PC-3 (cell line): ENCODE data around the gene TAF1B. TPM values are rescaled to one million over a fixed set of nuclear protein-coding genes. Genes with fewer than 3 reads are reported as not detected.

ENCODE experiments used
- ATAC-seq: fragments of 200-7000 bp; cut with Tn5 transposase; 2 replicates; pipeline ENCODE4 v1.9.1; 2020; ENCODE audit warnings: mild to moderate bottlenecking, moderate library complexity
- BruUV-seq: library from RNA; stranded (reverse); fragments of 400-500 nt; replicated peaks from 2 replicates; lab custom pipeline; 2021; lab: Mats Ljungman, UMichigan
- CTCF ChIA-PET: fragments of 300-600 bp; sonication (Branson Sonifier 250); formaldehyde crosslinking; loops from one replicate; lab custom pipeline; 2022; ENCODE audit warnings: antibody characterized with exemption; lab: Charles Lee
- POLR2A ChIA-PET: fragments of 300-600 bp; sonication (Branson Sonifier 250); formaldehyde crosslinking; loops from one replicate; lab custom pipeline; 2022; ENCODE audit warnings: antibody characterized with exemption; ENCODE audit not compliant: unreplicated experiment; lab: Charles Lee
- DNase-seq: peaks from one replicate; pipeline ENCODE4 v3.0.0-alpha.2; 2015
- H2AFZ ChIP-seq: fragments of 300-600 bp; sonication (generic); 2 replicates; pipeline ENCODE4 v1.6.0; 2016; ENCODE audit warnings: antibody characterized with exemption, low read length
- H3F3A ChIP-seq: fragments of 300-600 bp; sonication (generic); one replicate; pipeline ENCODE4 v1.6.0; 2017; ENCODE audit warnings: antibody characterized with exemption, low read length, control low read depth, mild to moderate bottlenecking; ENCODE audit not compliant: unreplicated experiment
- H3K27ac ChIP-seq: fragments of 300-600 bp; sonication (generic); 2 replicates; pipeline ENCODE4 v1.5.1; 2016; ENCODE audit warnings: mild to moderate bottlenecking, low read length
- H3K27me3 ChIP-seq: fragments of 300-600 bp; sonication (generic); 2 replicates; pipeline ENCODE4 v1.6.1; 2016; ENCODE audit warnings: low read length, mixed read lengths
- H3K36me3 ChIP-seq: fragments of 300-600 bp; sonication (generic); 2 replicates; pipeline ENCODE4 v1.6.1; 2016; ENCODE audit warnings: low read depth, mixed run types, low read length, mixed read lengths
- H3K4me1 ChIP-seq: fragments of 300-600 bp; sonication (generic); 2 replicates; pipeline ENCODE4 v1.5.1; 2016; ENCODE audit warnings: low read length; ENCODE audit not compliant: insufficient read depth
- H3K4me2 ChIP-seq: fragments of 300-600 bp; sonication (generic); 2 replicates; pipeline ENCODE4 v1.6.0; 2016; ENCODE audit warnings: low read length
- H3K4me3 ChIP-seq: fragments of 300-600 bp; sonication (generic); 2 replicates; pipeline ENCODE4 v1.5.1; 2016; ENCODE audit warnings: mild to moderate bottlenecking, low read length, mixed read lengths
- H3K79me2 ChIP-seq: fragments of 300-600 bp; sonication (generic); 2 replicates; pipeline ENCODE4 v1.6.1; 2017; ENCODE audit warnings: low read length, mixed read lengths
- H3K9ac ChIP-seq: fragments of 300-600 bp; sonication (generic); 2 replicates; pipeline ENCODE4 v1.6.0; 2016; ENCODE audit warnings: mild to moderate bottlenecking, low read length
- H3K9me2 ChIP-seq: fragments of 300-600 bp; sonication (generic); replicated peaks from 2 replicates; pipeline ENCODE4 v1.6.1; 2016; ENCODE audit warnings: mixed run types, low read length, mixed read lengths
- H3K9me3 ChIP-seq: fragments of 300-600 bp; sonication (generic); 2 replicates; pipeline ENCODE4 v1.6.1; 2016; ENCODE audit warnings: low read length, mixed read lengths
- H4K20me1 ChIP-seq: fragments of 300-600 bp; sonication (generic); 2 replicates; pipeline ENCODE4 v1.6.1; 2016; ENCODE audit warnings: low read length, mixed read lengths
- EZH2 ChIP-seq: fragments of 300-600 bp; sonication (generic); IDR thresholded peaks from one replicate; pipeline ENCODE4 v1.6.1; 2017; ENCODE audit warnings: antibody characterized with exemption, mild to moderate bottlenecking, low read length; ENCODE audit not compliant: unreplicated experiment
- EZH2phosphoT487 ChIP-seq: fragments of 300-600 bp; sonication (generic); IDR thresholded peaks from 2 replicates; pipeline ENCODE4 v1.6.1; 2018; ENCODE audit warnings: mild to moderate bottlenecking, antibody characterized with exemption, low read length, borderline replicate concordance
- intact Hi-C: fragments of 100-400 bp; cut with micrococcal nuclease; formaldehyde crosslinking; loops from 2 replicates; pipeline ENCODE4 v1.9.0; 2023
- total RNA-seq: library from RNA; depleted of rRNA; stranded (reverse); fragments of >200 nt; gene quantifications from 2 replicates; pipeline ENCODE4 v1.2.3, GENCODE V29; 2014
- TF ChIP-seq, protein P1 (sequence below): fragments of 300-600 bp; sonication (generic); conservative IDR thresholded peaks from 2 replicates; pipeline ENCODE4 v1.5.1; 2017; ENCODE audit warnings: antibody characterized with exemption, low read depth, mild to moderate bottlenecking, low read length

TAF1B gene
- total RNA-seq, 1 experiment from 2014 or later = 39.5 TPM

DNA sequence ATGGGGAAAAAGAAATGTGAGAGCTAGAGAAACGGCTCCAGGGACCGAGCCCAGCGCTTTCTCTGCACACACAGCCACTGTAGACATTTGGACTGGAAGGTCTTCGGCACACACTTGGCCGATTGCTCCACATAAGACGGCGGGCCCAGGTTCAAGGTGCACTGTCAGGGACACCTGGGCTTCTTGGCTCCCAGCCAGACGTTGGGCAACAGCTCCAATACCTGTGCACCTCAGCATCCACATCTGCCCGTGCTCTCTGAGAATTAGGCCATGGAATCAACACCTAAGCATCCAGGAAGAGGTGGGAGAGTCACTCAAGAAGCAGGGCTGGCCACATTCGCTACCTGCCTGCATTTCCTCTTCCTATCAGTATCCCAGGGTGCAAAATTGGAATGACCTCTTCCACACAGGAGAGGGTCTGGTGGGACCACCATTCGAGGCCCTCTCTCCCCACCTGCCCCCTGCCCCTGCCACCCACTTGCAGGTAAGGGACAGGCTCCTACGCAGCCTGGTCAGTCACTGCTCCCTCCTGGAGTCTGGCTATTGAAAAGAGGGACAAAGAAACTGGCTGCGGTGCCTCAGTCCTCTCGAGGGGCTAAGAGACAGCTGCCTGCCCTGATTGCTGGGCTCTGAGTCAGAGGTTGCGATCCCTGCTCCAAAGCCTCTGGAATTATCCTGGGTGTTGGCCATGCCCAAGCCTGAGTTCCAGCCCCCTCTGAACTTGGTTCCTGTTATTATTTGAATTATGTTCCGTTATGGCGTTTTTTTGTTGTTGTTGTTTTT, 40.1 kb upstream of the TAF1B start:
- Histone ChIP-seq H3K27me3 (no peaks in the 10 kb centered on the region), H3K4me2 (no peak overlapping the region), H3F3A (no peaks in the 10 kb centered on the region), H3K9me3 (no peaks in the 10 kb centered on the region), H3K27ac (no peak overlapping the region), H3K9ac (no peak overlapping the region), H3K4me3 (no peak overlapping the region), H2AFZ (no peak overlapping the region), H3K36me3 (no peaks in the 10 kb centered on the region), H4K20me1 (no peaks in the 10 kb centered on the region), H3K9me2 (no peaks in the 10 kb centered on the region), H3K79me2 (no peaks in the 10 kb centered on the region), H3K4me1 (peaks cover 59% of the 10 kb centered on the region)
- BruUV-seq = no TSS peak
- ChIA-PET POLR2A (no interaction called here), CTCF (interaction anchor here (1.3 kb wide), 1 partner anchor 33 kb away, joined by 3 read pairs; no protein-coding TSS in a partner anchor)
- DNase-seq (no peak), ATAC-seq (no peak)
- no peak for TF ChIP-seq EZH2
- no peak for TF ChIP-seq EZH2phosphoT487
- intact Hi-C loops = loop anchor here (5.0 kb wide), 2 partner anchors 39 to 149 kb away; partner anchors contain the start of genes GRHL1 and TAF1B

DNA sequence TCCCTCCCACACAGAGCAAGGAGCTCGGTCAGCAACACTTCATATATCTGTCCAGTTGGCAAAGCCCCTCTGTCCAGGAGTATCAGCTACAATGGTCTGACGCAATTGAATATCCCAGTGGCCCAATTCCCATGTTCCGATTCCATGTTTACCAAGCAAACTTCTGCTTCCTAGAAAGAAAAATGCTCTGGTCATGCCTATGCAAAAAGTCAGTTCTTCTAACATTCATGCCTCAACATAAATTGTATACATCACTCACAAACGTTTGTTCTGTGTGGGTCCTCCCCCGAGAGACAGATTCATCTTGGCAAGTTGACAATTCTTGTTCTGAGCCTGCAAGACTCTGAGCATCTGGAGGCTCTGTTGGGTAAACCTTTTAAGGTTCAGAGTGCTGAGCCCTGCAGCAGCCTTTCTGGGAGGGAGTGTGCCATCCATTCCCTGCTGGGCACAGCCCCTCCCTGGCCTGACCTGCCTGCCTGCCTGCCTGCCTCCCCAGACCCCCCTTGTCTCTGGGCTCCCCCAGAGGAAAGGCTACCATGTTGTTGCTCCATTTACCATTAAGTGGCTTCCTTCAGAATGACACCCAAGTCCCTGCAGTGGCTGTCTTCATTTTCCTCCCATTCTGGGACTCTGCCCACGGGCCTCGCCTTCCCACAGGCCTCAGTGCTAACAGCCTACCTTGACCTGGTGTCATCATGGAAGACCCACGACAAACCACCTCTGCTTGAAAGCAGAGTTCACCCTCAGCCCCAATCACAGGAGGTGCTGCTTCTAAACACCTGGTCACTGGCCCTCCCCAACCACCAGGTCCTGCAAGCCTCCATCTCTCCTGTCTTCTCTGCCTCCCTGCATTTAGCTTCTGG, 37.6 kb upstream of the TAF1B start:
- CTCF ChIA-PET = no interaction called here

DNA sequence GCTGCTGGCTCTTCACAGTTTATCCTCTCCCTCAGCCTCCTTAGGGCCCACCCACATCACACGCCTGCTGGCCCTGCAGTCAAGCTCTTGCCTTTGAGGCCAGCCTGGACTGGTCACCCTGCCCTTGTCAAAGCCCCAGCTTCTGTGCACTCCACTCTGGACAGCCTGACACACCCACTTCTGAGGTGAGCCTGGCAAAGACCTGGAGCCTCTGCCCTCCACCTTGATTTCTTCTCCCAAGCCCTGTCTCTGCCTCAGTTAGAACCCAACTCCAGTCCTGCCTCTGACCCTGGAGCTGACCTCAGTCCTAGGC, 37.0 kb upstream of the TAF1B start:
- Histone ChIP-seq H3K4me2 (no peak overlapping the region), H3K4me1 (peaks cover 47% of the 10 kb centered on the region), H3K27me3 (no peaks in the 10 kb centered on the region), H3K9me3 (no peaks in the 10 kb centered on the region), H3K9ac (no peak overlapping the region), H3K9me2 (no peaks in the 10 kb centered on the region), H3F3A (no peaks in the 10 kb centered on the region), H3K27ac (no peak overlapping the region), H3K36me3 (no peaks in the 10 kb centered on the region), H4K20me1 (no peaks in the 10 kb centered on the region), H2AFZ (no peak overlapping the region), H3K4me3 (no peak overlapping the region), H3K79me2 (no peaks in the 10 kb centered on the region)
- CTCF ChIA-PET = no interaction called here
- ATAC-seq (no peak), DNase-seq (no peak)
- intact Hi-C loops = no loop called here
- BruUV-seq = no TSS peak
- TF ChIP-seq EZH2phosphoT487 (no peak), EZH2 (no peak)
- TF ChIP-seq, protein P1, sequence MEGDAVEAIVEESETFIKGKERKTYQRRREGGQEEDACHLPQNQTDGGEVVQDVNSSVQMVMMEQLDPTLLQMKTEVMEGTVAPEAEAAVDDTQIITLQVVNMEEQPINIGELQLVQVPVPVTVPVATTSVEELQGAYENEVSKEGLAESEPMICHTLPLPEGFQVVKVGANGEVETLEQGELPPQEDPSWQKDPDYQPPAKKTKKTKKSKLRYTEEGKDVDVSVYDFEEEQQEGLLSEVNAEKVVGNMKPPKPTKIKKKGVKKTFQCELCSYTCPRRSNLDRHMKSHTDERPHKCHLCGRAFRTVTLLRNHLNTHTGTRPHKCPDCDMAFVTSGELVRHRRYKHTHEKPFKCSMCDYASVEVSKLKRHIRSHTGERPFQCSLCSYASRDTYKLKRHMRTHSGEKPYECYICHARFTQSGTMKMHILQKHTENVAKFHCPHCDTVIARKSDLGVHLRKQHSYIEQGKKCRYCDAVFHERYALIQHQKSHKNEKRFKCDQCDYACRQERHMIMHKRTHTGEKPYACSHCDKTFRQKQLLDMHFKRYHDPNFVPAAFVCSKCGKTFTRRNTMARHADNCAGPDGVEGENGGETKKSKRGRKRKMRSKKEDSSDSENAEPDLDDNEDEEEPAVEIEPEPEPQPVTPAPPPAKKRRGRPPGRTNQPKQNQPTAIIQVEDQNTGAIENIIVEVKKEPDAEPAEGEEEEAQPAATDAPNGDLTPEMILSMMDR = no peak
- POLR2A ChIA-PET = no interaction called here

More for the DNA sequence above, 37.6 kb upstream of the TAF1B start:
- no peaks in the 10 kb centered on the region for H4K20me1 ChIP-seq
- ATAC-seq (no peak), DNase-seq (no peak)
- no peaks in the 10 kb centered on the region for H3K9me3 ChIP-seq
- intact Hi-C loops = no loop called here
- no peak overlapping the region for H2AFZ ChIP-seq
- H3K79me2 ChIP-seq = no peaks in the 10 kb centered on the region
- H3K9me2 ChIP-seq = no peaks in the 10 kb centered on the region
- TF ChIP-seq EZH2phosphoT487 (no peak), EZH2 (no peak)
- TF ChIP-seq, protein P1 = no peak
- H3F3A ChIP-seq = no peaks in the 10 kb centered on the region
- H3K9ac ChIP-seq = no peak overlapping the region
- BruUV-seq = no TSS peak
- no peaks in the 10 kb centered on the region for H3K27me3 ChIP-seq
- H3K4me2 ChIP-seq = no peak overlapping the region
- H3K27ac ChIP-seq = no peak overlapping the region
- H3K4me3 ChIP-seq = no peak overlapping the region
- H3K4me1 ChIP-seq = peaks cover 52% of the 10 kb centered on the region
- POLR2A ChIA-PET = no interaction called here
- no peaks in the 10 kb centered on the region for H3K36me3 ChIP-seq
